GM18909 (cell line): Measurements from ENCODE around the gene PLA2G2E.

Experiments used
- ATAC-seq: cut with Tn5 transposase; IDR thresholded peaks from one replicate; pipeline ENCODE4 v1.9.1; 2021; ENCODE audit warnings: mild to moderate bottlenecking; ENCODE audit not compliant: unreplicated experiment, poor library complexity

Gene PLA2G2E

GRCh38 chr1:19923137-19923952 is at the start of gene PLA2G2E:
Gene PLA2G2E, minus strand, starts transcription at chr1:19923617. Its CDS starts 58 bp downstream, at chr1:19923559.
- no peak for ATAC-seq

DNA sequence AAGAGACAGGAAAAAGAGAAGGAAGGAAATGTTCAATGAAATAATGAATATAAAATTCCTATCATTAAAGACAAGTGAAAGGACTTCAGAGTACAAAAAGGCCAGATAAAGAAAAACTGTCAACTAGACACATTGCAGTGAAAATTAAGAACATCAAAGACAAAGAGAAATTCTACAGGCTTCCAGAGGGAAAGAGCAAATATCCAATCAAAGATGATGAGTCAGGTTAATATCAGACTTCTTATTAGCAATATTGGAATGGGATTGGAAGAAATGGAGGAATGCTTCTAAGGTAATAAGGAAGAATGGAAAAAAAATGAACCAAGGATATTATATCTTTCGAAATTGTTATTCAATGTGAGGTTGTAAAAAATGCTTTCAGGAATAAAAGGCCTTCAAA is 48.2 kb upstream of the PLA2G2E start:
- ATAC-seq, result no peak

DNA sequence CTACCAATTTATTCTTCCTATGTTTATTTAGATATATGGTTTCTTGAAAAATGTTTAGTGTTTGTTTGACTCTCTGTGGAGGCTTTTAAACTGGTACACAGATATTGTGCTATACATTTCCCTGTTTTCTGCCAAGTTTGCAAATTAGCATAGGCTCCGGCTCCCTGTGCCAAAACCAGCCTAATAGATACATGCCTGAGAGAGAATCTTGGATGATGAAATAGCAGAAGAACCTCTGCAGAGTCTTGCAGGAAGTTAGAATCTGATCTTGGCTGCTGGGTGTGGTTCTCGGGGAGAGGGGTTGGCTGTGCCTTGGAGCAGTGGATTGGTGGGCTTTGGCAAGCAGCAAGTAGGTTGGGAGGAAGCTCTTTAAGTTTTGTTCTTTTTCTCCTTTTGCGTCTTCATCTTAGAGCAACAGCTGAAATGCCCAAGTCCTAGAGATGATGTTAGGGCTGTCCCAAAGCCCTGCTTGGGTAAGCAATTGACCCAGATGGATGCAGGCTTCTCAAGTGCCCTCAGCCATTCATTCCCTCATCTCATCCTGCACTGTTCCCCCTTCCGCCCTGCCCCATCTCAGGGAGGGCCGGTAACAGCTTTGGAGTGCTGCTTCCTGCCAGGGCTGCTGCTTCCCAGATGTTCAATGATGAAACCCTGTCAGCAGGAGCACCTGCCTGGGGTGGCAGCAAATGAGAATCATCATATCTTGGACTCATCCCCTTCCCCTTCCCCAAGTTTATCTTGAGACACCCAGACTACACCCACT is 46.7 kb upstream of the PLA2G2E start:
- no peak for ATAC-seq

DNA sequence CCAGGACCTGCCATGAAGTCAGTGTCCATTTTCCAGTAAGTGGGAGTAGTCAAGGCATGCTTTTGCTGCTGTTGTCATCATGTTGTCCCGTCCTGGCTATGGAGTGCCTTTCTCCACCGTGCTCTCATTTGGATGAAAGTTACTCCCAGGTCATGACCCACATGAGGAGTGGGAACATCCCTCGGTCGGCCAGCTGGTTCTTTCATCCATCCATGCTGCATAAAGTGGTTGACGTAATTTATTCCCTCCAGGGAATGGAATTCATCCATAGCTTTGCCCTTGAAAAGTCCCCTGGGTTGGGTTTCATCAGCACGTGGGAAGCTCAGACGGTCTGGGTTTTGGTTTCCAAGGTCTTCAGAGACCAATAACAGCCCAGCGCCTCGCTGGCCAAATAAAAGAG is 44.4 kb upstream of the PLA2G2E start:
- no peak for ATAC-seq

GRCh38 chr1:19964542-19964941 is 41.1 kb upstream of the PLA2G2E start:
- ATAC-seq, result no peak

- no peak for ATAC-seq
Observed at GRCh38 chr1:19963636-19964035, 40.2 kb upstream of the PLA2G2E start.

GRCh38 chr1:19960591-19960990 is 37.2 kb upstream of the PLA2G2E start:
- ATAC-seq, result no peak

DNA sequence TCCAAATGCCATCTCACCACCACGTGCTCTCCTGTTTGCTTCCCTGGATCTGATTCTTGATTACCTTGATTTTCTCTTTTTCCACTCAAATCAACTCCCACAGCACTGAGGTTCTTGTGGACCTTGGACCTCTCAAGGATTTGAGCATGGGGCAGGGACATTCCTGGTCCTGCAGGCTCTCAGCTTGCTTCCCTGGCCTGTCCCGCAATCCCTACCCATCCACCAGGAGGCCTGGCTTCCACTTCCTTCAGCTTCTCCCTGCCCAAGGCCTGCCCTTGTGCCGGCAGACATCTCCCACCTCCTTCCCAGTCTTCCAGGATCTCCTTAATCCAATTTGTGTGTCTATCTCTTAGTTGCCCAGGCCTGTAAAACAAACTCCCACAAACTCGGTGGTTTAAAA is 34.4 kb upstream of the PLA2G2E start:
- ATAC-seq, result no peak

GRCh38 chr1:19955534-19956170 is 32.2 kb upstream of the PLA2G2E start:
- ATAC-seq, result no peak

GRCh38 chr1:19954059-19954458 is 30.6 kb upstream of the PLA2G2E start:
- ATAC-seq, result no peak

- ATAC-seq, result no peak
Observed at GRCh38 chr1:19949016-19949415, 25.6 kb upstream of the PLA2G2E start.

- ATAC-seq, result no peak
Observed at GRCh38 chr1:19946971-19947370, 23.6 kb upstream of the PLA2G2E start.

- ATAC-seq, result no peak
Observed at GRCh38 chr1:19946331-19946751, 22.9 kb upstream of the PLA2G2E start.

DNA sequence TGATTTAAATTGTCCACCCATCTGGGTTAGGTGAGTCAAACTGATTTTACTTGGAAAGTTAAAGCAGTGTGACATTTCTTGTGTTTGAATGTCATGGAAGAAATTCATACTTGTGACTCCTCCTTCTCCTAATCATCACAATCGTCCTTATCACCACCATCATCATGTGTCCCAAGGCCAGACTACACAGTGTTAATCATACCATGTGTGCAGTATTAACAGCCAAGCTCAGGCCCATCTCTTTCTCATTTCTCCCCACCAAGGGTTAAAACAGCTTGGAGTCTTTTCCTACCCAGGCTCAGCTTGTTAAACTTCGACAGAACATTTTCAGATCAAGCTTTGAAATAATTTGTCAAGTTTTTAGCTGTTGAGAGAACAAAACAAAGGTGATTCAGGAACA is 22.5 kb upstream of the PLA2G2E start:
- ATAC-seq, result no peak

DNA sequence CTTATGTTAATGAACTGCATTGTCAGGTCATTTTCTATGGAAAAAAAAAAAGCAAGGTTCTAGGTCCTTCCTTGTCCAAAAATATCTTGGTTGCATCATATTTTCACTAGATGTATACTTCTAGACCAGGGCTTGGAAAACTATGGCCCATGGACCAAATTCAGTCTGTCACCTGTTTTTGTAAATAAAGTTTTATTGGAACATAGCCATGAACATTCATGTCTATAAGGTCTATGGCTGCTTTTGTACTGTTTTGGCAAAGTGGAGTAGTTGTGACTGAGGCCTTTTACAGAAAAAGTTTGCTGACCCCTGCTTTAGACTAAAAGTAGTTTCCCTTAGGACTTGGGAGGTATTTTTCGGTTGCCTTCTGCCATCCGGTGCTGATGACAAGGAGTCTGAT is 19.2 kb upstream of the PLA2G2E start:
- ATAC-seq, result no peak

GRCh38 chr1:19942088-19942487 is 18.7 kb upstream of the PLA2G2E start:
- ATAC-seq, result no peak

DNA sequence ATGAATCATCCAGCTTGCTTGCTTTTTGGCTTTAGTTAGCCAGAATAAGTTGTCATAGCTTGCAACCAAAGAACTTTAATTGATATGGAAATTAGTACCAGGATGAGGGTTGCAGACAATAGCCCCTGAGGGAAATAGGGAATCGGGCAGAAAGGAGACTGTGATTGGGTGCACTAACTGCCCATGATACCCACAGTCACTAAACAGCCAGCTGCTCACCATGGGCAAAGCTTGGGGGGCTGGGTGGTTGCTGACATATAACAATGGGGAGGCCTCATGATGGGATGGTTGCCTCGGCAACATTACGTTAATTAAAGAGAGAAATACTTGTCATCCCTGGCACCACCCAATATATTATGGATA is 17.8 kb upstream of the PLA2G2E start:
- ATAC-seq, result no peak

GRCh38 chr1:19940486-19941205 is 17.2 kb upstream of the PLA2G2E start:
- no peak for ATAC-seq

DNA sequence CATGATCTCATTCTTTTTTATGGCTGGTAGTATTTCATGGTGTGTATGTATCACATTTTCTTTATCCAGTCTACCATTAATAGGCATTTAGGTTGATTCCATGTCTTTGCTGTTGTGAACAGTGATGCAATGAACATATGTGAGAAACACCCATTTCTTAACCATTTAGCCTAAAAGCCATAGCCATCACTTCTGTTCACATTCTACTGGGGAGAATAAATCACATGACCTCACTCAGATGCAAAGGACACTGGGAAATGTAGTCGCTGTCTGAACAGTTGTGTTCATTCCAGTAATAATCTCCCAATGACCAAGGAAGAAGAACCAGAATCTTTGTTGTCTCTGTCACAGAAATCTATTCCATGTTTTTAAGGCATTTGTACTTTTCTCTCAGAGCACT is 15.1 kb upstream of the PLA2G2E start:
- no peak for ATAC-seq

DNA sequence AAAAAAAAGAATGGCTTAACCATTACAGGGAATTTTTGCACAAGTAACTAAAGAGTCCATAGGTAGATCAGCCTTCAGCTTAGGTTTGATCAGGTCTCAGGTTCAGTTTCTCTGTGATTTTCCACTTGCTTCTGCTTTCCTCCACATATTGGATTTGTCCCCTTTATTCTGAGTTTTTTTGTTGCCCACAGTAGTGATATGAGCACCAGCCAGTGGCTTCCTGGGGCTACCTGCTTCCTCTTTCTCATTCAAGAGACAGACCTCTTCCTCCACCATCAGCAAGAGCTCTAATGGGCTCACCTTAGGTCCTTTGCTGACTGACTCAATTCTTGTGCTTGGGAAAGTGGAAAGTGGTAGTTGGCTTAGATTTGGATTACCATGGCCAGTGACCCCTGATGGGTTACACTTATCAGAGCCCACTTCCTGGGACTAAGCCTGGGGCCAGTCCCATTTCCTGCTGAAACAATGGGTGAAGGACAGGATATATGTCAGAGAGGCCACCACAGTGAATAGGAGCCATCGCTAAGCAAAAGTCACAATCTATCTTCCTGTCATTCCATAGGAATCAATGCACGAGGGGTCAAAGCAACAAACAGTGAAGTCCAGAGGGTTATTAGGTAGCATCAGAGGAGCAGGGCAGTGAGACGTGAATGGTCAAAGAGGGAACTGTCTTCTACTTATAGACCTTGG is 12.8 kb upstream of the PLA2G2E start:
- no peak for ATAC-seq
